IMR-90 (cell line): ENCODE results near the gene MSANTD4. TPM values are rescaled to one million over a fixed set of nuclear protein-coding genes. Genes with fewer than 3 reads are reported as not detected.

Source experiments
- ATAC-seq: fragments of 200-7000 bp; cut with Tn5 transposase; 2 replicates; pipeline ENCODE4 v1.9.1; 2020; ENCODE audit warnings: low read depth, mild to moderate bottlenecking, moderate library complexity
- BruUV-seq: library from RNA; stranded (reverse); fragments of 400-500 nt; replicated peaks from 2 replicates; lab custom pipeline; 2021; lab: Mats Ljungman, UMichigan
- CTCF ChIA-PET: fragments of 300-600 bp; formaldehyde crosslinking; extraction: SDS; loops from one replicate; lab custom pipeline; 2021; ENCODE audit warnings: antibody characterized with exemption; lab: Yijun Ruan, JAX
- POLR2A ChIA-PET: fragments of 300-600 bp; sonication (Branson Sonifier 250); formaldehyde crosslinking; loops from one replicate; lab custom pipeline; 2022; ENCODE audit warnings: antibody characterized with exemption; ENCODE audit not compliant: unreplicated experiment; lab: Charles Lee
- DNase-seq: peaks from one replicate; pipeline ENCODE4 v3.0.0; 2013
- H2AFZ ChIP-seq: replicated peaks from 2 replicates; pipeline ENCODE3; 2013; ENCODE audit warnings: low read length, mild to moderate bottlenecking; ENCODE audit not compliant: poor library complexity
- H2AK5ac ChIP-seq: 2 replicates; pipeline ENCODE4 v1.6.1; 2013; ENCODE audit warnings: low read depth, low read length, inconsistent platforms
- H2AK9ac ChIP-seq: replicated peaks from 2 replicates; pipeline ENCODE3; 2013; ENCODE audit warnings: mild to moderate bottlenecking, low read depth, low read length, moderate library complexity; ENCODE audit not compliant: poor library complexity
- H2BK120ac ChIP-seq: 2 replicates; pipeline ENCODE4 v1.6.1; 2013; ENCODE audit warnings: low read depth, low read length, inconsistent platforms
- H2BK15ac ChIP-seq: 3 replicates; pipeline ENCODE4 v1.6.1; 2013; ENCODE audit warnings: low read depth, low read length, inconsistent platforms
- H2BK20ac ChIP-seq: 2 replicates; pipeline ENCODE4 v1.6.1; 2013; ENCODE audit warnings: low read depth, mild to moderate bottlenecking, inconsistent platforms, low read length, moderate library complexity
- H2BK5ac ChIP-seq: 2 replicates; pipeline ENCODE4 v1.6.1; 2013; ENCODE audit warnings: mild to moderate bottlenecking, low read depth, low read length, inconsistent platforms; ENCODE audit not compliant: poor library complexity, severe bottlenecking
- H3K14ac ChIP-seq: replicated peaks from 2 replicates; pipeline ENCODE4 v1.6.1; 2013; ENCODE audit warnings: low read depth, low read length, inconsistent platforms
- H3K18ac ChIP-seq: 2 replicates; pipeline ENCODE4 v1.6.1; 2013; ENCODE audit warnings: low read depth, low read length, control low read depth
- H3K23ac ChIP-seq: 2 replicates; pipeline ENCODE4 v1.6.1; 2013; ENCODE audit warnings: low read depth, low read length, inconsistent platforms
- H3K27ac ChIP-seq: 2 replicates; pipeline ENCODE4 v1.5.1; 2013; ENCODE audit warnings: mild to moderate bottlenecking, control low read depth, low read length; ENCODE audit not compliant: insufficient read depth
- H3K27me3 ChIP-seq: 2 replicates; pipeline ENCODE4 v1.6.1; 2013; ENCODE audit warnings: low read length; ENCODE audit not compliant: control insufficient read depth, insufficient read depth
- H3K36me3 ChIP-seq: 2 replicates; pipeline ENCODE4 v1.6.1; 2013; ENCODE audit warnings: low read length, mixed read lengths; ENCODE audit not compliant: control insufficient read depth, insufficient read depth
- H3K4ac ChIP-seq: 2 replicates; pipeline ENCODE4 v1.6.1; 2013; ENCODE audit warnings: low read depth, low read length, inconsistent platforms
- H3K4me1 ChIP-seq: 2 replicates; pipeline ENCODE4 v1.6.1; 2013; ENCODE audit warnings: low read length, mixed read lengths; ENCODE audit not compliant: control insufficient read depth, insufficient read depth
- H3K4me2 ChIP-seq: 2 replicates; pipeline ENCODE4 v1.6.1; 2013; ENCODE audit warnings: low read depth, mild to moderate bottlenecking, control low read depth, low read length, moderate library complexity
- H3K4me3 ChIP-seq: 2 replicates; pipeline ENCODE4 v1.5.1; 2013; ENCODE audit warnings: low read depth, mild to moderate bottlenecking, control low read depth, low read length, moderate library complexity; ENCODE audit not compliant: insufficient read depth
- H3K56ac ChIP-seq: 2 replicates; pipeline ENCODE4 v1.6.1; 2013; ENCODE audit warnings: low read length, inconsistent platforms; ENCODE audit not compliant: insufficient read depth; ENCODE audit errors: extremely low read depth
- H3K79me1 ChIP-seq, 2 experiments: 2 replicates each; pipeline ENCODE4 v1.6.1; 2013; ENCODE audit warnings: low read length in 2 of 2, inconsistent platforms in 1 of 2, low read depth in 1 of 2
- H3K9ac ChIP-seq: 2 replicates; pipeline ENCODE4 v1.6.1; 2013; ENCODE audit warnings: low read depth, low read length, control low read depth
- H3K9me1 ChIP-seq: 2 replicates; pipeline ENCODE4 v1.6.1; 2013; ENCODE audit warnings: low read length, inconsistent platforms; ENCODE audit not compliant: insufficient read depth
- H3K9me3 ChIP-seq: 2 replicates; pipeline ENCODE4 v1.6.1; 2013; ENCODE audit warnings: low read length; ENCODE audit not compliant: control insufficient read depth, insufficient read depth
- H4K20me1 ChIP-seq: 2 replicates; pipeline ENCODE4 v1.6.1; 2013; ENCODE audit warnings: low read length, inconsistent platforms; ENCODE audit not compliant: insufficient read depth
- H4K5ac ChIP-seq: 2 replicates; pipeline ENCODE4 v1.6.1; 2013; ENCODE audit warnings: mild to moderate bottlenecking, low read depth, low read length, control low read depth
- H4K8ac ChIP-seq, 2 experiments: 2 replicates each; pipeline ENCODE4 v1.6.1; 2013; ENCODE audit warnings: low read depth in 2 of 2, low read length in 2 of 2, control low read depth in 1 of 2, inconsistent platforms in 1 of 2
- H4K91ac ChIP-seq: 2 replicates; pipeline ENCODE4 v1.6.1; 2013; ENCODE audit warnings: low read depth, low read length, inconsistent platforms; ENCODE audit not compliant: insufficient read depth
- BHLHE40 ChIP-seq: fragments of 150-350 bp; IDR thresholded peaks from 2 replicates; pipeline ENCODE4 v1.6.1; 2016; ENCODE audit warnings: mild to moderate bottlenecking, low read depth, low read length
- CEBPB ChIP-seq: IDR thresholded peaks from 2 replicates; pipeline ENCODE4 v1.6.1; 2012; ENCODE audit warnings: low read depth, low read length, improper control_type of control experiment
- CHD1 ChIP-seq: IDR thresholded peaks from 2 replicates; pipeline ENCODE4 v1.6.1; 2012; ENCODE audit warnings: low read depth, low read length, improper control_type of control experiment
- CTCF ChIP-seq: conservative IDR thresholded peaks from 2 replicates; pipeline ENCODE4 v1.5.1; 2012; ENCODE audit warnings: mild to moderate bottlenecking, low read depth, low read length, improper control_type of control experiment
- ELK1 ChIP-seq: fragments of 150-350 bp; IDR thresholded peaks from 2 replicates; pipeline ENCODE4 v1.6.1; 2016; ENCODE audit warnings: low read depth, mild to moderate bottlenecking, low read length, moderate library complexity, borderline replicate concordance
- FOS ChIP-seq: fragments of 150-350 bp; IDR thresholded peaks from 2 replicates; pipeline ENCODE4 v1.6.1; 2016; ENCODE audit warnings: low read depth, low read length
- MAFK ChIP-seq: IDR thresholded peaks from 2 replicates; pipeline ENCODE4 v1.6.1; 2012; ENCODE audit warnings: low read depth, low read length, improper control_type of control experiment
- MAZ ChIP-seq: IDR thresholded peaks from 2 replicates; pipeline ENCODE4 v1.6.1; 2012; ENCODE audit warnings: low read depth, mild to moderate bottlenecking, low read length, improper control_type of control experiment, moderate library complexity, borderline replicate concordance
- MXI1 ChIP-seq: IDR thresholded peaks from 2 replicates; pipeline ENCODE4 v1.6.1; 2012; ENCODE audit warnings: low read depth, mild to moderate bottlenecking, low read length, moderate library complexity, borderline replicate concordance
- NFE2L2 ChIP-seq: fragments of 150-350 bp; IDR thresholded peaks from 2 replicates; pipeline ENCODE4 v1.6.1; 2016; ENCODE audit warnings: low read depth, mild to moderate bottlenecking, low read length
- POLR2A ChIP-seq: IDR thresholded peaks from 2 replicates; pipeline ENCODE4 v1.6.1; 2012; ENCODE audit warnings: mild to moderate bottlenecking, low read depth, low read length
- RAD21 ChIP-seq: IDR thresholded peaks from 2 replicates; pipeline ENCODE4 v1.6.1; 2012; ENCODE audit warnings: low read length, improper control_type of control experiment
- RCOR1 ChIP-seq: IDR thresholded peaks from 2 replicates; pipeline ENCODE4 v1.6.1; 2012; ENCODE audit warnings: mild to moderate bottlenecking, low read length, improper control_type of control experiment; ENCODE audit not compliant: insufficient replicate concordance
- RFX5 ChIP-seq: IDR thresholded peaks from 2 replicates; pipeline ENCODE4 v1.8.0; 2012; ENCODE audit warnings: low read depth, mild to moderate bottlenecking, low read length, moderate library complexity
- SMC3 ChIP-seq: fragments of 150-350 bp; IDR thresholded peaks from 2 replicates; pipeline ENCODE4 v1.6.1; 2016; ENCODE audit warnings: low read depth, mild to moderate bottlenecking, antibody characterized with exemption, low read length, moderate library complexity
- USF2 ChIP-seq: fragments of 150-350 bp; IDR thresholded peaks from 2 replicates; pipeline ENCODE4 v1.6.1; 2017; ENCODE audit warnings: mild to moderate bottlenecking, antibody characterized with exemption, low read length, low read depth
- WGBS, 2 experiments: methylation state at CpG; one replicate each; pipeline versions ENCODE4 v1.1.5 to v1.1.7; 2013; ENCODE audit warnings: missing lambda C conversion rate in 2 of 2; ENCODE audit not compliant: insufficient read length in 1 of 2; ENCODE audit errors: extremely low coverage in 2 of 2; 5-methylcytosine and 5-hydroxymethylcytosine counted together
- dilution Hi-C: fragments of 300-500 bp; cut with HindIII; formaldehyde crosslinking; loops from one replicate; pipeline ENCODE4 v1.14.3; 2018; ENCODE audit warnings: low sequenced_read_pairs; ENCODE audit not compliant: unreplicated experiment
- in situ Hi-C: fragments of 300-500 bp; cut with MboI; formaldehyde crosslinking; loops from 3 replicates; pipeline ENCODE4 v1.14.3; 2019; ENCODE audit warnings: low sequenced_read_pairs, inconsistent platforms, mixed read lengths
- intact Hi-C: fragments of 100-400 bp; cut with micrococcal nuclease; formaldehyde crosslinking; loops from 2 replicates; pipeline ENCODE4 v1.10.0; 2022
- polyA plus RNA-seq, 3 experiments: library from polyadenylated mRNA; depleted of rRNA; stranded (reverse); fragments of >200 nt; gene quantifications; 2 replicates each; pipeline ENCODE4 v1.2.3, GENCODE V29; 2012; ENCODE audit warnings: low replicate concordance in 1 of 3
- total RNA-seq: library from RNA; depleted of rRNA; stranded (reverse); fragments of >200 nt; gene quantifications from 2 replicates; pipeline ENCODE4 v1.2.3, GENCODE V29; 2012

MSANTD4 gene
- total and polyA plus RNA-seq, 2 of the 4 experiments (the other 2 are of a cell fraction): 9.4 to 18.8 TPM

GRCh38 chr11:106049727-106050476 is 27.9 kb upstream of the MSANTD4 start:
- BruUV-seq: no TSS peak
- no peak overlapping the region for H2AK5ac ChIP-seq
- no peaks in the 10 kb centered on the region for H3K4me1 ChIP-seq
- H2BK20ac ChIP-seq: no peak overlapping the region
- no peak overlapping the region for H2BK5ac ChIP-seq
- H4K91ac ChIP-seq: no peak overlapping the region
- no peak overlapping the region for H3K4ac ChIP-seq
- DNase-seq (no peak), ATAC-seq (no peak)
- H3K9me1 ChIP-seq: no peaks in the 10 kb centered on the region
- H4K20me1 ChIP-seq: no peaks in the 10 kb centered on the region
- POLR2A ChIA-PET: no interaction called here
- CTCF ChIA-PET: interaction anchor here (0.6 kb wide), 1 partner anchor 18 kb away, joined by 3 read pairs; no protein-coding TSS in a partner anchor
- no peak overlapping the region for H2AFZ ChIP-seq
- H3K27ac ChIP-seq: no peak overlapping the region
- no peak overlapping the region for H3K18ac ChIP-seq
- no peak overlapping the region for H2AK9ac ChIP-seq
- H3K9ac ChIP-seq: no peak overlapping the region
- no peak overlapping the region for H2BK15ac ChIP-seq
- dilution Hi-C loops: no loop called here
- TF ChIP-seq RCOR1 (no peak), CHD1 (no peak), POLR2A (no peak), MAFK (no peak), CEBPB (no peak), RFX5 (no peak), MAZ (no peak), CTCF (no peak), MXI1 (no peak), FOS (no peak), NFE2L2 (no peak), USF2 (no peak), ELK1 (no peak), BHLHE40 (no peak), RAD21 (no peak), SMC3 (no peak)
- WGBS, 2 experiments: no CpG with 5 or more reads among the region's 5 CpGs
- no peak overlapping the region for H3K4me2 ChIP-seq
- no peak overlapping the region for H3K14ac ChIP-seq
- no peaks in the 10 kb centered on the region for H3K27me3 ChIP-seq
- no peak overlapping the region for H3K56ac ChIP-seq
- H2BK120ac ChIP-seq: no peak overlapping the region
- H3K4me3 ChIP-seq: no peak overlapping the region
- H3K79me1 ChIP-seq: no peaks in the 10 kb centered on the region
- no peaks in the 10 kb centered on the region for H3K36me3 ChIP-seq
- H3K9me3 ChIP-seq: no peaks in the 10 kb centered on the region
- no peak overlapping the region for H3K23ac ChIP-seq
- intact Hi-C loops: no loop called here
- in situ Hi-C loops: no loop called here
- H4K5ac ChIP-seq: no peak overlapping the region
- H4K8ac ChIP-seq: no peak overlapping the region
